AG09319 (cell line): ENCODE measurements around the gene HDLBP.

Experiments
- DNase-seq: peaks from one replicate; pipeline ENCODE4 v3.0.0-alpha.2; 2010; ENCODE audit warnings: low read depth; ENCODE audit errors: extremely low read depth
- CTCF ChIP-seq: IDR thresholded peaks from 2 replicates; pipeline ENCODE4 v1.5.1; 2011; ENCODE audit warnings: low read depth, mild to moderate bottlenecking, inconsistent platforms, low read length, moderate library complexity

The HDLBP gene

GRCh38 chr2:241317391-241317790 is 1.9 kb upstream of the HDLBP start:
- no peak for TF ChIP-seq CTCF
- DNase-seq: no peak

GRCh38 chr2:241316825-241317224 is 1.4 kb upstream of the HDLBP start:
- no peak for TF ChIP-seq CTCF
- no peak for DNase-seq

- no peak for DNase-seq
- no peak for TF ChIP-seq CTCF
Observed at GRCh38 chr2:241315879-241316631, 583 bp upstream of the HDLBP start, which contains the start of gene SEPTIN2. Gene SEPTIN2 (plus strand): TSS chr2:241315925. CDS start chr2:241324233, 8,308 bp downstream.

GRCh38 chr2:241314226-241315092 is 1.0 kb downstream of the HDLBP start:
- peak; percentile 10 for DNase-seq
- no peak for TF ChIP-seq CTCF

- no peak for DNase-seq
- TF ChIP-seq CTCF: no peak
Observed at GRCh38 chr2:241313543-241314095, 1.9 kb downstream of the HDLBP start.

GRCh38 chr2:241312082-241312481 is 3.4 kb downstream of the HDLBP start:
- no peak for TF ChIP-seq CTCF
- no peak for DNase-seq
